Measurements from ENCODE around the gene SPACA6.

SPACA6 gene

GRCh38 chr19:51689751-51690453, 3.2 kb upstream of the SPACA6 start:
- peak; percentile 45 for DNase-seq (ENCODE audit: low spot score)

- peak; percentile 62 for DNase-seq (ENCODE audit: low spot score)
Observed at GRCh38 chr19:51690454-51691073, 2.6 kb upstream of the SPACA6 start.

- peak; percentile 28 for DNase-seq (ENCODE audit: low spot score)
Observed at GRCh38 chr19:51691074-51691583, 2.0 kb upstream of the SPACA6 start.

- DNase-seq (ENCODE audit: low spot score) = no peak
Observed at GRCh38 chr19:51691584-51692428, 1.3 kb upstream of the SPACA6 start.

GRCh38 chr19:51692468-51692867, 662 bp upstream of the SPACA6 start:
- DNase-seq (ENCODE audit: low spot score) = no peak

GRCh38 chr19:51693819-51694218, 689 bp downstream of the SPACA6 start:
- DNase-seq (ENCODE audit: low spot score) = no peak

- no peak for DNase-seq (ENCODE audit: low spot score)
Observed at GRCh38 chr19:51694318-51695085, 1.4 kb downstream of the SPACA6 start.

GRCh38 chr19:51695088-51695487, 2.0 kb downstream of the SPACA6 start:
- DNase-seq (ENCODE audit: low spot score) = no peak

GRCh38 chr19:51695702-51696315, 2.7 kb downstream of the SPACA6 start:
- no peak for DNase-seq (ENCODE audit: low spot score)

GRCh38 chr19:51696606-51697005, 3.5 kb downstream of the SPACA6 start:
- no peak for DNase-seq (ENCODE audit: low spot score)

- DNase-seq (ENCODE audit: low spot score) = no peak
Observed at GRCh38 chr19:51697169-51697776, 4.1 kb downstream of the SPACA6 start.

- no peak for DNase-seq (ENCODE audit: low spot score)
Observed at GRCh38 chr19:51698296-51698695, 5.2 kb downstream of the SPACA6 start.

- DNase-seq (ENCODE audit: low spot score) = no peak
Observed at GRCh38 chr19:51699170-51699569, 6.0 kb downstream of the SPACA6 start.

- DNase-seq (ENCODE audit: low spot score) = no peak
Observed at GRCh38 chr19:51701468-51702100, 8.5 kb downstream of the SPACA6 start.

GRCh38 chr19:51702103-51702824, 9.1 kb downstream of the SPACA6 start:
- DNase-seq (ENCODE audit: low spot score) = peak; percentile 55

GRCh38 chr19:51702825-51703574, 9.9 kb downstream of the SPACA6 start:
- no peak for DNase-seq (ENCODE audit: low spot score)

- DNase-seq (ENCODE audit: low spot score) = peak; percentile 95
Observed at GRCh38 chr19:51703575-51704515, 10.7 kb downstream of the SPACA6 start.

GRCh38 chr19:51704626-51705025, 11.5 kb downstream of the SPACA6 start:
- no peak for DNase-seq (ENCODE audit: low spot score)
